Activated CD4-positive, CD25-positive, alpha-beta regulatory T cell (primary cell): ENCODE measurements around the gene MRPL11.

ENCODE experiments used
- DNase-seq, 4 experiments: peaks; one replicate each; lab custom pipeline; 2025; lab: John Stamatoyannopoulos, UW

Gene MRPL11

GRCh38 chr11:66438504-66439466 lies at the start of gene MRPL11:
MRPL11 (minus strand) TSS chr11:66438848; CDS start chr11:66438754, 94 bp downstream.
- peak; percentile 73 to 84 (median 77) for DNase-seq

GRCh38 chr11:66484806-66485380 lies 46.2 kb upstream of the MRPL11 start:
- DNase-seq: no peak

GRCh38 chr11:66480117-66480938 lies 41.7 kb upstream of the MRPL11 start, which contains the start of gene DPP3:
DPP3 (plus strand) TSS chr11:66480434; CDS start chr11:66482201, 1,767 bp downstream.
- DNase-seq: peak; percentile 85 to 97 (median 93)

- DNase-seq: no peak
Measured at GRCh38 chr11:66479394-66480116, 40.9 kb upstream of the MRPL11 start.

GRCh38 chr11:66478729-66479393 lies 40.2 kb upstream of the MRPL11 start:
- no peak for DNase-seq

- DNase-seq: no peak
Measured at GRCh38 chr11:66477263-66478201, 38.9 kb upstream of the MRPL11 start.

- DNase-seq: no peak
Measured at GRCh38 chr11:66476841-66477251, 38.2 kb upstream of the MRPL11 start.

- DNase-seq: no peak
Measured at GRCh38 chr11:66476173-66476840, 37.7 kb upstream of the MRPL11 start.

GRCh38 chr11:66475349-66476172 lies 36.9 kb upstream of the MRPL11 start:
- DNase-seq: no peak

GRCh38 chr11:66473608-66474515 lies 35.2 kb upstream of the MRPL11 start:
- DNase-seq: no peak

- DNase-seq: no peak
Measured at GRCh38 chr11:66473167-66473566, 34.5 kb upstream of the MRPL11 start.

- no peak for DNase-seq
Measured at GRCh38 chr11:66472054-66472453, 33.4 kb upstream of the MRPL11 start.

GRCh38 chr11:66471142-66471541 lies 32.5 kb upstream of the MRPL11 start:
- no peak for DNase-seq

- DNase-seq: no peak
Measured at GRCh38 chr11:66470015-66470414, 31.4 kb upstream of the MRPL11 start.

- DNase-seq: no peak
Measured at GRCh38 chr11:66469441-66469840, 30.8 kb upstream of the MRPL11 start.

- no peak for DNase-seq
Measured at GRCh38 chr11:66468691-66469090, 30.0 kb upstream of the MRPL11 start.

- DNase-seq: no peak
Measured at GRCh38 chr11:66467756-66468155, 29.1 kb upstream of the MRPL11 start.
